ENCODE measurements around the gene TMEM205.

The TMEM205 gene

GRCh38 chr19:11299946-11300810, 45.9 kb downstream of the TMEM205 start:
- Histone ChIP-seq H3K36me3 (ENCODE audit: insufficient read depth, low read length) (no peaks in the 10 kb centered on the region), H3F3A (ENCODE audit: low read depth) (no peaks in the 10 kb centered on the region), H3K27me3 (ENCODE audit: insufficient read depth, low read length, poor library complexity, severe bottlenecking) (no peaks in the 10 kb centered on the region), H3K9ac (ENCODE audit: low read depth, low read length, poor library complexity, severe bottlenecking) (no peak overlapping the region), H3K4me2 (ENCODE audit: low read depth, low read length, poor library complexity, severe bottlenecking) (no peak overlapping the region), H3K9me3 (ENCODE audit: insufficient read depth, low read depth, low read length) (no peaks in the 10 kb centered on the region), H3K4me1 (ENCODE audit: insufficient read depth, low read length, poor library complexity, severe bottlenecking) (peaks cover 9% of the 10 kb centered on the region), H3K4me3 (ENCODE audit: low read length, poor library complexity, severe bottlenecking) (no peak overlapping the region), H4K20me1 (ENCODE audit: insufficient read depth, low read length, poor library complexity, severe bottlenecking) (no peaks in the 10 kb centered on the region), H3K79me2 (ENCODE audit: insufficient read depth, low read length) (no peaks in the 10 kb centered on the region), H3K9me2 (replicated peaks; ENCODE audit: low read depth, low read length) (no peaks in the 10 kb centered on the region), H2AFZ (ENCODE audit: low read length) (peak overlapping the region; percentile 73)
- no peak for TF ChIP-seq EZH2phosphoT487 (IDR thresholded peaks at IDR 0.05; ENCODE audit: borderline replicate concordance)
- no peak for TF ChIP-seq CTCF (conservative IDR thresholded peaks at IDR 0.05; ENCODE audit: low read length)

- peaks cover 15% of the 10 kb centered on the region for H3K4me1 ChIP-seq (ENCODE audit: insufficient read depth, low read length, poor library complexity, severe bottlenecking)
- no peaks in the 10 kb centered on the region for H3K79me2 ChIP-seq (ENCODE audit: insufficient read depth, low read length)
- H3K4me3 ChIP-seq (ENCODE audit: low read length, poor library complexity, severe bottlenecking), result no peak overlapping the region
- H3K9me2 ChIP-seq (replicated peaks; ENCODE audit: low read depth, low read length), result no peaks in the 10 kb centered on the region
- no peak overlapping the region for H3K9ac ChIP-seq (ENCODE audit: low read depth, low read length, poor library complexity, severe bottlenecking)
- no peaks in the 10 kb centered on the region for H3F3A ChIP-seq (ENCODE audit: low read depth)
- H3K27me3 ChIP-seq (ENCODE audit: insufficient read depth, low read length, poor library complexity, severe bottlenecking), result no peaks in the 10 kb centered on the region
- H3K4me2 ChIP-seq (ENCODE audit: low read depth, low read length, poor library complexity, severe bottlenecking), result no peak overlapping the region
- no peak for TF ChIP-seq CTCF (conservative IDR thresholded peaks at IDR 0.05; ENCODE audit: low read length)
- TF ChIP-seq EZH2phosphoT487 (IDR thresholded peaks at IDR 0.05; ENCODE audit: borderline replicate concordance), result no peak
- no peaks in the 10 kb centered on the region for H3K9me3 ChIP-seq (ENCODE audit: insufficient read depth, low read depth, low read length)
- no peaks in the 10 kb centered on the region for H3K36me3 ChIP-seq (ENCODE audit: insufficient read depth, low read length)
- no peak overlapping the region for H2AFZ ChIP-seq (ENCODE audit: low read length)
- no peaks in the 10 kb centered on the region for H4K20me1 ChIP-seq (ENCODE audit: insufficient read depth, low read length, poor library complexity, severe bottlenecking)
These were observed 49.8 kb downstream of the TMEM205 start for GRCh38 chr19:11296264-11296663.

- no peak within 1 kb of the TSS for H3K4me2 ChIP-seq (ENCODE audit: low read depth, low read length, poor library complexity, severe bottlenecking)
These were observed 50.3 kb downstream of the TMEM205 start, which contains the start of gene TSPAN16 for GRCh38 chr19:11295665-11296245. Gene TSPAN16 (plus strand): TSS chr19:11296160. CDS start chr19:11296298, 138 bp downstream.

More at GRCh38 chr19:11295665-11296245, 50.3 kb downstream of the TMEM205 start, which contains the start of gene TSPAN16:
- no peak within 1 kb of the TSS for H2AFZ ChIP-seq (ENCODE audit: low read length)
- H3K9me3 ChIP-seq (ENCODE audit: insufficient read depth, low read depth, low read length), result no peaks in the 10 kb centered on the region
- H3K4me1 ChIP-seq (ENCODE audit: insufficient read depth, low read length, poor library complexity, severe bottlenecking), result peaks cover 15% of the 10 kb centered on the region
- no peak within 1 kb of the TSS for H3K4me3 ChIP-seq (ENCODE audit: low read length, poor library complexity, severe bottlenecking)
- TF ChIP-seq EZH2phosphoT487 (IDR thresholded peaks at IDR 0.05; ENCODE audit: borderline replicate concordance) (no peak), CTCF (conservative IDR thresholded peaks at IDR 0.05; ENCODE audit: low read length) (peak; percentile 34; the same call in 1 of the 2 replicates)
- H3K27me3 ChIP-seq (ENCODE audit: insufficient read depth, low read length, poor library complexity, severe bottlenecking), result no peaks in the 10 kb centered on the region
- no peak within 1 kb of the TSS for H3K9ac ChIP-seq (ENCODE audit: low read depth, low read length, poor library complexity, severe bottlenecking)
- no peaks in the 10 kb centered on the region for H3F3A ChIP-seq (ENCODE audit: low read depth)
- no peaks in the 10 kb centered on the region for H3K9me2 ChIP-seq (replicated peaks; ENCODE audit: low read depth, low read length)
- no peaks in the 10 kb centered on the region for H4K20me1 ChIP-seq (ENCODE audit: insufficient read depth, low read length, poor library complexity, severe bottlenecking)
- no peaks in the 10 kb centered on the region for H3K36me3 ChIP-seq (ENCODE audit: insufficient read depth, low read length)
- no peaks in the 10 kb centered on the region for H3K79me2 ChIP-seq (ENCODE audit: insufficient read depth, low read length)
